Fibroblast of lung (primary cell): ENCODE measurements around the gene ASPDH. TPM values are rescaled to one million over a fixed set of nuclear protein-coding genes. Genes with fewer than 3 reads are reported as not detected.

ENCODE experiments used
- DNase-seq, 2 donors: peaks; one replicate each; pipeline versions ENCODE4 v3.0.0 to v3.0.0-alpha.2; 2010; ENCODE audit warnings: low read depth in 2 of 2
- H2AFZ ChIP-seq: 2 replicates; pipeline ENCODE4 v1.5.1; 2012; ENCODE audit warnings: low read length, control low read depth, inconsistent platforms
- H3K27ac ChIP-seq: 2 replicates; pipeline ENCODE4 v1.5.1; 2011; ENCODE audit warnings: low read length, control low read depth; ENCODE audit not compliant: insufficient read depth
- H3K27me3 ChIP-seq: 2 replicates; pipeline ENCODE4 v1.5.1; 2011; ENCODE audit warnings: mild to moderate bottlenecking, low read length; ENCODE audit not compliant: control insufficient read depth, insufficient read depth
- H3K36me3 ChIP-seq: 2 replicates; pipeline ENCODE4 v1.5.1; 2011; ENCODE audit warnings: low read length; ENCODE audit not compliant: control insufficient read depth, insufficient read depth
- H3K4me1 ChIP-seq: 2 replicates; pipeline ENCODE4 v1.5.1; 2011; ENCODE audit warnings: low read length; ENCODE audit not compliant: control insufficient read depth, insufficient read depth; ENCODE audit errors: extremely low read depth
- H3K4me2 ChIP-seq: 2 replicates; pipeline ENCODE4 v1.5.1; 2011; ENCODE audit warnings: low read length, control low read depth; ENCODE audit not compliant: insufficient read depth; ENCODE audit errors: extremely low read depth
- H3K4me3 ChIP-seq, 4 experiments: fragments of 200-600 bp in 1 of 4; sonication (generic) in 1 of 4; replicated peaks in 1 of 4; 2 replicates each; pipeline ENCODE4 v1.5.1; 2011 to 2016; ENCODE audit warnings: low read length in 4 of 4, low read depth in 3 of 4, mild to moderate bottlenecking in 3 of 4, control low read depth in 2 of 4, inconsistent platforms in 1 of 4, mixed read lengths in 1 of 4; ENCODE audit not compliant: insufficient read depth in 1 of 4; ENCODE audit errors: control extremely low read depth in 1 of 4
- H3K79me2 ChIP-seq: 2 replicates; pipeline ENCODE4 v1.5.1; 2012; ENCODE audit warnings: mild to moderate bottlenecking, low read length, inconsistent platforms; ENCODE audit not compliant: control insufficient read depth, insufficient read depth
- H3K9ac ChIP-seq: 2 replicates; pipeline ENCODE4 v1.5.1; 2011; ENCODE audit warnings: mild to moderate bottlenecking, low read length, control low read depth; ENCODE audit not compliant: insufficient read depth
- H3K9me3 ChIP-seq: 2 replicates; pipeline ENCODE4 v1.5.1; 2012; ENCODE audit warnings: low read depth, low read length; ENCODE audit not compliant: control insufficient read depth, insufficient read depth
- H4K20me1 ChIP-seq: 2 replicates; pipeline ENCODE4 v1.5.1; 2011; ENCODE audit warnings: low read length; ENCODE audit not compliant: control insufficient read depth, insufficient read depth; ENCODE audit errors: extremely low read depth
- EZH2 ChIP-seq: IDR thresholded peaks from 2 replicates; pipeline ENCODE4 v1.5.1; 2012; ENCODE audit warnings: low read length, control low read depth, mild to moderate bottlenecking; ENCODE audit errors: missing control alignments
- polyA plus RNA-seq, 2 donors: library from polyadenylated mRNA; depleted of rRNA in 1 of 2; stranded (reverse) in 1 of 2; unstranded in 1 of 2; fragments of >200 nt; gene quantifications; 2 replicates each; pipeline ENCODE4 v1.2.1, GENCODE V29; 2011 to 2012; ENCODE audit warnings: missing spikeins in 1 of 2
- total RNA-seq: library from RNA; depleted of rRNA; stranded (reverse); fragments of >200 nt; gene quantifications from 2 replicates; pipeline ENCODE4 v1.2.1, GENCODE V29; 2014
- TF ChIP-seq, protein P1 (sequence below), 2 donors: IDR thresholded peaks in 1 of 2; conservative IDR thresholded peaks in 1 of 2; 1 replicate in 1 of 2; 2 replicates in 1 of 2; pipeline ENCODE4 v1.5.1; 2011 to 2012; ENCODE audit warnings: low read length in 2 of 2, control low read depth in 1 of 2, inconsistent platforms in 1 of 2, low read depth in 1 of 2, mild to moderate bottlenecking in 1 of 2

The ASPDH gene
- total and polyA plus RNA-seq, 2 donors (not counting 1 experiment from before 2014, with no cell fraction given) = not detected

DNA sequence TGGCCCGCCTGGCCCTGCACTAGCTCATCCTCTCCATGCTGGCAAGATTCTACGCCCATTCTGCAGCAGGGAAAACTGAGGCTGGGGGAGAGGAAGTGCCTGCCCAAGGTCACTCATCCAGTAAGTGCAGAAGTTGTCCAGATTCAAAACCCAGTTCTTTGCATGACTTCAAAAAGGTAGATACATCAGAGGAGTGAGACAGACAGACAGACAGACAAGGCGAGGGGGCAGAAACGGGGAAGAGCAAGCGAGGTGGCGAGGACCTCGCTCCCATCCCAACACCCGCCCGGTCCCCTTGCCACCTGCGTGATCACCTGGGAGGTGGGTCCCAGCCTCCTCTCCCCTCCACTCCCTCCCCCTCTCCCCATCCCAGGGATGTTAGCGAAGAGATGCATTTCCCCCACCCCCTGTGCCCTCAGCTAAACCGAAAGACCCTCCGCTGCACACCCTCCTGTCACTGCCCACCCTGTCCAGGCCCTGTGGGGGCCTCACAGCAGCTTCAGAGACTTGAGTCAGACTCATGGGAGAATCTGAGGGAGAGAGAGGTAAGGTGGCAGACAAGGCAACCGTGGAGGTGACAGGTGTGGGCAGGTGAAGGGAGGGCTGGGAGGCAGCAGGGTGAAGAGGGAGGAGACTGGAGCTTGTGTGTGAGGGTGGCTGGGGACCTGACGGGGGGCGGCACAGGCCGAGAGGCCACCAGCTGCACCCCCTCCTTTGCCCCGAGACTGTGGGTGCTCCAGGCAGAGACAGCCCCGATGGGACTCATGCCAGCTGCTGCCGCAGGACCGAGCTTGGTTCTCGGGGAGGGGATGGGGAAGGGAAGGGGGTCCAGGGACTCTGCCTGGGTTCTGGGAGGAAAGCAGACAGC lies 35.6 kb upstream of the ASPDH start:
- Histone ChIP-seq H3K9me3 (no peaks in the 10 kb centered on the region), H3K4me3 (no peak overlapping the region), H3K4me1 (no peaks in the 10 kb centered on the region), H2AFZ (no peak overlapping the region), H3K4me2 (no peak overlapping the region), H3K27me3 (no peaks in the 10 kb centered on the region), H3K9ac (no peak overlapping the region), H3K36me3 (no peaks in the 10 kb centered on the region), H3K79me2 (no peaks in the 10 kb centered on the region), H3K27ac (no peak overlapping the region), H4K20me1 (no peaks in the 10 kb centered on the region)
- TF ChIP-seq, protein P1, sequence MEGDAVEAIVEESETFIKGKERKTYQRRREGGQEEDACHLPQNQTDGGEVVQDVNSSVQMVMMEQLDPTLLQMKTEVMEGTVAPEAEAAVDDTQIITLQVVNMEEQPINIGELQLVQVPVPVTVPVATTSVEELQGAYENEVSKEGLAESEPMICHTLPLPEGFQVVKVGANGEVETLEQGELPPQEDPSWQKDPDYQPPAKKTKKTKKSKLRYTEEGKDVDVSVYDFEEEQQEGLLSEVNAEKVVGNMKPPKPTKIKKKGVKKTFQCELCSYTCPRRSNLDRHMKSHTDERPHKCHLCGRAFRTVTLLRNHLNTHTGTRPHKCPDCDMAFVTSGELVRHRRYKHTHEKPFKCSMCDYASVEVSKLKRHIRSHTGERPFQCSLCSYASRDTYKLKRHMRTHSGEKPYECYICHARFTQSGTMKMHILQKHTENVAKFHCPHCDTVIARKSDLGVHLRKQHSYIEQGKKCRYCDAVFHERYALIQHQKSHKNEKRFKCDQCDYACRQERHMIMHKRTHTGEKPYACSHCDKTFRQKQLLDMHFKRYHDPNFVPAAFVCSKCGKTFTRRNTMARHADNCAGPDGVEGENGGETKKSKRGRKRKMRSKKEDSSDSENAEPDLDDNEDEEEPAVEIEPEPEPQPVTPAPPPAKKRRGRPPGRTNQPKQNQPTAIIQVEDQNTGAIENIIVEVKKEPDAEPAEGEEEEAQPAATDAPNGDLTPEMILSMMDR (conservative IDR thresholded peaks at IDR 0.05 in 1 of 2, IDR thresholded peaks at IDR 0.05 in 1 of 2; ENCODE audit: low read depth in 1 of 2, low read length in 2 of 2) = no peak
- no peak for TF ChIP-seq EZH2
- no peak for DNase-seq

DNA sequence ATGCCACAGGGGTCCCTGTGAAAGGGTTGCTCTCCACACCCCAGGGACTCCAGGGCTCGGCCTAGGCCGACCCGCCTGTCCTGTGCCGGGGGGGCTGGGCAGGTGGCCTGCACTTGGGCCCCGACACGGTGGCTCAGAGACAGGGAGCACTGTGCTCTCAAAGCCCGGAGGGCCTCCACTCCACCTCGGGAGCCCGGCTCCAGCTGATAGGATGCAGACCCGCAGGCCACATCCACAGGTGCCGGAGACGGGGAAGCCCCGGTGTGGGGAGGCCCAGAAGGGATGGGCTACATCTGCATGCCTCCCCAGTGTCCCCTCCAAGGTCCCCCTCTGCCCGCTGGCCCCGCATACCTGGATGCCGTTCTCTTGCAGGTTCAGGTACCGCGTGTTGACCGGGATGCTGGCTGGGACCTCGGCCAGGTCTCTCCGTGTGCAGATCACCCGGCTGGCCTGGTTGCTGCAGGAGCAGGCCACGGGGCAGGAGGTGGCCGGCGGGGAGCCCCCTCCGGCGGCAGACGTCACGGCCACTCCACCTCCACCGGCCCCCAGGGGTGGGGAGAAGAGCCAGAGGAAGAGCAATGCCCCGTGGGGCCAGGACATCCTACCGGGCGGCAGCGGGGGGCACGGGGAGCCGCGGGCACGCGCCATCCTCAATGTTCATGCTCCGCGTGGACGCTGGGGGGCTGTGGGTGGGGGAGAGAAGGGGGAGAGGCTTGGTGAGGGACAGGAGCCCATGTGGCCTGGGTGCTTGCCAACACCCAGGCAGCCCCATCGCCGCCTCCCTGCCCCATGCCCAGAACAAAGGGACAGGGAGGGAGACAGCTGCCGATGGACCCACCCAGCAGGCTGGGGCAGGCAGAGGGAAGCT lies 34.7 kb upstream of the ASPDH start:
- no peak for TF ChIP-seq EZH2
- TF ChIP-seq, protein P1 (conservative IDR thresholded peaks at IDR 0.05 in 1 of 2, IDR thresholded peaks at IDR 0.05 in 1 of 2; ENCODE audit: low read depth in 1 of 2, low read length in 2 of 2) = no peak
- Histone ChIP-seq H2AFZ (no peak overlapping the region), H4K20me1 (no peaks in the 10 kb centered on the region), H3K4me1 (no peaks in the 10 kb centered on the region), H3K27me3 (no peaks in the 10 kb centered on the region), H3K9me3 (no peaks in the 10 kb centered on the region), H3K4me3 (no peak overlapping the region), H3K27ac (no peak overlapping the region), H3K9ac (no peak overlapping the region), H3K79me2 (no peaks in the 10 kb centered on the region), H3K36me3 (no peaks in the 10 kb centered on the region), H3K4me2 (no peak overlapping the region)
- no peak for DNase-seq
